Measurements from ENCODE around the gene TRPM8. TPM values are rescaled to one million over a fixed set of nuclear protein-coding genes. Genes with fewer than 3 reads are reported as not detected.

Gene TRPM8
- total RNA-seq, 2 donors from 2014 or later: not detected

DNA sequence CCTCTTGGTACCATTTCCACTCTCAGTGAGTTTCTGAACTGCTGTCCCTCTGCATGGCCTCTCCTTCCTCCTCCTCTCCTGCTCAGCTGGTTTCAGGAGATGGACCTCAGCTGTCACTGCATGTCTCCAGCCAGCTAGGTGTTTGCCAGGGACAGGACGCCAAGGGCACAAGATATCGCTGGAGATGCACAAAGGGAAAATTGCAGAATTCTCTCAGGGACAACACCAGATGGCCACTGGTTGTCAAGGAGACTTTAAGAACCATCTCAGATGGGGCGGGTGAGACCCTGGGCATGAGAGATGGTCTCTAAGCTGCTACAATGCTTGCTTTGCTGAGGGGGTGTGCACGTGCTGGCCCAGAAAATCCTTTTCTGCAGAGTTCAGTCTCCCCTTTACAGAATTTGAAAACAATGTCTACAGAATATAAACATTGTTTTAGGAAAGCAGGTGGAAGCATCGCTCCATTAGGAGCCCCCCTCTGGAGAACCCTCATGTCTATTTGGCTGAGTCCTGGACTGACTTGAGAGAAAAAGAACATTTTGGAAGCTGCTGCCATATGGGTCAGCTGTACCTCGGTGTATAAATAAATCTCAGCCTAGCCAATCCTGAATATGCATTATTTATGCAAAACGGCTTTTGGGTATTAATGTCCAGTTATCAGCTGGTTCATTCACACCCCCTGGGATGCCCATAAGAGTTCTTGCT, 75.5 kb downstream of the TRPM8 start:
- no peak overlapping the region for H3K4me3 ChIP-seq
- H3K27me3 ChIP-seq: no peaks in the 10 kb centered on the region
- no peak for TF ChIP-seq CTCF (IDR thresholded peaks at IDR 0.05)

GRCh38 chr2:233993461-233993860, 76.3 kb downstream of the TRPM8 start:
- DNase-seq (ENCODE audit: low spot score): no peak
- H3K27ac ChIP-seq: no peak overlapping the region
- H3K4me3 ChIP-seq: no peak overlapping the region
- TF ChIP-seq CTCF (IDR thresholded peaks at IDR 0.05): no peak
- no peaks in the 10 kb centered on the region for H3K9me3 ChIP-seq
- H3K4me1 ChIP-seq: no peaks in the 10 kb centered on the region
- no peaks in the 10 kb centered on the region for H3K36me3 ChIP-seq
- H3K27me3 ChIP-seq: no peaks in the 10 kb centered on the region

More for the DNA sequence above, 75.5 kb downstream of the TRPM8 start:
- Histone ChIP-seq H3K9me3 (no peaks in the 10 kb centered on the region), H3K36me3 (no peaks in the 10 kb centered on the region), H3K4me1 (no peaks in the 10 kb centered on the region), H3K27ac (no peak overlapping the region)
- DNase-seq (ENCODE audit: low spot score): no peak

GRCh38 chr2:233994151-233994550, 77.0 kb downstream of the TRPM8 start:
- Histone ChIP-seq H3K27ac (no peak overlapping the region), H3K36me3 (no peaks in the 10 kb centered on the region), H3K27me3 (no peaks in the 10 kb centered on the region), H3K4me1 (no peaks in the 10 kb centered on the region), H3K4me3 (no peak overlapping the region), H3K9me3 (no peaks in the 10 kb centered on the region)
- no peak for TF ChIP-seq CTCF (IDR thresholded peaks at IDR 0.05)
- DNase-seq (ENCODE audit: low spot score): no peak

GRCh38 chr2:233996000-233996399, 78.8 kb downstream of the TRPM8 start:
- Histone ChIP-seq H3K4me3 (no peak overlapping the region), H3K27me3 (no peaks in the 10 kb centered on the region), H3K9me3 (no peaks in the 10 kb centered on the region), H3K36me3 (no peaks in the 10 kb centered on the region), H3K4me1 (no peaks in the 10 kb centered on the region), H3K27ac (no peak overlapping the region)
- no peak for TF ChIP-seq CTCF (IDR thresholded peaks at IDR 0.05)
- DNase-seq (ENCODE audit: low spot score): no peak

DNA sequence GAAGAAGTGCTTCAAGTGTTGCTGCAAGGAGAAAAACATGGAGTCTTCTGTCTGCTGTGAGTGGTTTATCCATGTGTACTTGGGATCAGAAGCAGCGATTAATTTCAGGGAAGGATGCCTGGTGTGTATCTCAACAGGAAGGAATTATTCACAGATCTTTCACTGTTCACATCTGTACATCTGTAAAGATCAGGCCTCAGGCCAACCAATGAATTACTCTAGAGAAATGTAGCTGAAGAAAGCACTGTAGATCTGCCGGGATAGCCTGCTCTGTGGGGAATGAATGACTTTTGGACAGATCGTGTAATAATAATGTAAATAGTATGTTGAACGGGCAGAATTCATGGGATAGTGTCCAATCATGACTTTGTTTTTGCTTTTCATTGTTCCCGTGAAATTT, 79.3 kb downstream of the TRPM8 start:
- TF ChIP-seq CTCF (IDR thresholded peaks at IDR 0.05): no peak
- H3K27me3 ChIP-seq: no peaks in the 10 kb centered on the region
- H3K9me3 ChIP-seq: no peaks in the 10 kb centered on the region
- H3K4me3 ChIP-seq: no peak overlapping the region
- no peaks in the 10 kb centered on the region for H3K4me1 ChIP-seq
- no peak overlapping the region for H3K27ac ChIP-seq
- DNase-seq (ENCODE audit: low spot score): no peak
- no peaks in the 10 kb centered on the region for H3K36me3 ChIP-seq

DNA sequence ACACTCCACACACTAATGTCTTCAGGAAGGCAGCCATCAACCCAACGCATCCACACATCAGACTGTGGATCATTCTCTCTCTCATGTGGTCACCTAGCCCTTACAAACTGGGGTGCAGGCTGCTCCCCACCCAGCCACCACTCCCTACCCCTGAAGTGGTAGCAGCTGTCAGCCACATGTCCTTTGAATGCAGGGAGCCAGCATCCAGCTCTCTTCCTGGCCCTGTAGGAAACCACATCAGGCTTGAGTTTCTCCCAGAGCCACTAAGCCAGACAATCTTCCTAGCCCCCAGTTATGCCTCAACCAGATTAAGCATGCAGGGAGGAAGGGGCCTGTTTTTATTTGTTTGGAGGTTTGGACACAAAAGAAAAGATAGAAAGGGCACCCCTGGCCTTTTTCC, 80.5 kb downstream of the TRPM8 start:
- H3K9me3 ChIP-seq: no peaks in the 10 kb centered on the region
- H3K4me1 ChIP-seq: no peaks in the 10 kb centered on the region
- H3K4me3 ChIP-seq: no peak overlapping the region
- no peaks in the 10 kb centered on the region for H3K27me3 ChIP-seq
- DNase-seq (ENCODE audit: low spot score): no peak
- no peaks in the 10 kb centered on the region for H3K36me3 ChIP-seq
- no peak overlapping the region for H3K27ac ChIP-seq
- no peak for TF ChIP-seq CTCF (IDR thresholded peaks at IDR 0.05)

Data from right atrium auricular region (tissue), 2 donors.